Trophoblast cell (in vitro differentiated cells and primary cell): Measurements from ENCODE around the gene AKAP13.

Experiments
- DNase-seq, 2 donors: peaks; one replicate each; pipeline ENCODE4 v3.0.0-alpha.2; 2016
- H2AFZ ChIP-seq: 2 replicates; pipeline ENCODE4 v1.6.1; 2013; ENCODE audit warnings: low read length, moderate library complexity, mild to moderate bottlenecking; ENCODE audit not compliant: insufficient read depth, poor library complexity
- H2AK5ac ChIP-seq: 2 replicates; pipeline ENCODE4 v1.6.1; 2013; ENCODE audit warnings: mild to moderate bottlenecking, low read length
- H2BK120ac ChIP-seq: 2 replicates; pipeline ENCODE4 v1.6.1; 2013; ENCODE audit warnings: low read length, mild to moderate bottlenecking, moderate library complexity; ENCODE audit not compliant: insufficient read depth, poor library complexity
- H2BK12ac ChIP-seq: 2 replicates; pipeline ENCODE4 v1.6.1; 2013; ENCODE audit warnings: mild to moderate bottlenecking, low read length, moderate library complexity
- H2BK5ac ChIP-seq: 2 replicates; pipeline ENCODE4 v1.6.1; 2013; ENCODE audit warnings: low read length, low read depth, moderate library complexity, mild to moderate bottlenecking; ENCODE audit not compliant: poor library complexity
- H3K14ac ChIP-seq: 2 replicates; pipeline ENCODE4 v1.6.1; 2013; ENCODE audit warnings: mild to moderate bottlenecking, low read length
- H3K18ac ChIP-seq: 2 replicates; pipeline ENCODE4 v1.6.1; 2013; ENCODE audit warnings: mild to moderate bottlenecking, low read length
- H3K23ac ChIP-seq: 2 replicates; pipeline ENCODE4 v1.6.1; 2013; ENCODE audit warnings: low read length
- H3K27ac ChIP-seq: 2 replicates; pipeline ENCODE4 v1.5.1; 2013; ENCODE audit warnings: low read depth, mild to moderate bottlenecking, inconsistent platforms, low read length, moderate library complexity
- H3K27me3 ChIP-seq: 2 replicates; pipeline ENCODE4 v1.6.1; 2013; ENCODE audit warnings: inconsistent platforms, mild to moderate bottlenecking, low read length, moderate library complexity; ENCODE audit not compliant: insufficient read depth
- H3K36me3 ChIP-seq, 2 experiments: 1 replicate in 1 of 2; 2 replicates in 1 of 2; pipeline ENCODE4 v1.6.1; 2013; ENCODE audit warnings: low read length in 2 of 2, mild to moderate bottlenecking in 2 of 2, moderate library complexity in 1 of 2; ENCODE audit not compliant: insufficient read depth in 2 of 2, control insufficient read depth in 1 of 2
- H3K4ac ChIP-seq: 2 replicates; pipeline ENCODE4 v1.6.1; 2013; ENCODE audit warnings: low read depth, mild to moderate bottlenecking, low read length, moderate library complexity
- H3K4me1 ChIP-seq, 2 experiments: 1 replicate in 1 of 2; 2 replicates in 1 of 2; pipeline ENCODE4 v1.6.1; 2013; ENCODE audit warnings: low read length in 2 of 2, mild to moderate bottlenecking in 2 of 2, moderate library complexity in 1 of 2; ENCODE audit not compliant: insufficient read depth in 2 of 2, control insufficient read depth in 1 of 2
- H3K4me2 ChIP-seq: 2 replicates; pipeline ENCODE4 v1.6.1; 2013; ENCODE audit warnings: inconsistent platforms, mild to moderate bottlenecking, low read length, moderate library complexity
- H3K4me3 ChIP-seq: 2 replicates; pipeline ENCODE4 v1.5.1; 2013; ENCODE audit warnings: mild to moderate bottlenecking, low read depth, low read length, inconsistent platforms
- H3K79me1 ChIP-seq: one replicate; pipeline ENCODE4 v1.6.1; 2013; ENCODE audit warnings: low read length
- H3K79me2 ChIP-seq: 2 replicates; pipeline ENCODE4 v1.6.1; 2013; ENCODE audit warnings: low read length, mild to moderate bottlenecking; ENCODE audit not compliant: control insufficient read depth, insufficient read depth, poor library complexity
- H3K9ac ChIP-seq: 2 replicates; pipeline ENCODE4 v1.6.1; 2013; ENCODE audit warnings: mild to moderate bottlenecking, low read length
- H3K9me3 ChIP-seq: 2 replicates; pipeline ENCODE4 v1.6.1; 2013; ENCODE audit warnings: low read depth, mild to moderate bottlenecking, control low read depth, inconsistent platforms, low read length; ENCODE audit not compliant: insufficient read depth
- H4K12ac ChIP-seq: 2 replicates; pipeline ENCODE4 v1.6.1; 2013; ENCODE audit warnings: low read depth, mild to moderate bottlenecking, low read length, moderate library complexity
- H4K8ac ChIP-seq: 2 replicates; pipeline ENCODE4 v1.6.1; 2013; ENCODE audit warnings: low read depth, mild to moderate bottlenecking, low read length, moderate library complexity
- H4K91ac ChIP-seq: one replicate; pipeline ENCODE4 v1.6.1; 2013; ENCODE audit warnings: low read depth, mild to moderate bottlenecking, low read length, moderate library complexity
- WGBS: extraction: QIAGEN DNeasy Blood & Tissue Kit; methylation state at CpG from one replicate; pipeline ENCODE4 v1.1.7; 2013; ENCODE audit warnings: missing lambda C conversion rate; ENCODE audit not compliant: insufficient read length, insufficient coverage; ENCODE audit errors: extremely low coverage; 5-methylcytosine and 5-hydroxymethylcytosine counted together

AKAP13 gene

GRCh38 chr15:85422607-85423006 is 42.2 kb downstream of the AKAP13 start:
- no peak overlapping the region for H3K27ac ChIP-seq
- no peaks in the 10 kb centered on the region for H3K4me1 ChIP-seq
- no peak overlapping the region for H3K18ac ChIP-seq
- no peak overlapping the region for H2AFZ ChIP-seq
- H4K8ac ChIP-seq, result no peak overlapping the region
- H4K91ac ChIP-seq, result no peak overlapping the region
- no peak overlapping the region for H3K4me3 ChIP-seq
- no peak overlapping the region for H2BK5ac ChIP-seq
- H3K4ac ChIP-seq, result no peak overlapping the region
- no peak overlapping the region for H2BK12ac ChIP-seq
- H3K36me3 ChIP-seq, result no peaks in the 10 kb centered on the region
- H3K9ac ChIP-seq, result no peak overlapping the region
- no peaks in the 10 kb centered on the region for H3K27me3 ChIP-seq
- H2BK120ac ChIP-seq, result no peak overlapping the region
- H3K79me2 ChIP-seq, result peaks cover 4% of the 10 kb centered on the region
- H3K4me2 ChIP-seq, result no peak overlapping the region
- WGBS, result no CpG with 5 or more reads among the region's 2 CpGs
- H3K23ac ChIP-seq, result no peak overlapping the region
- H3K9me3 ChIP-seq, result no peaks in the 10 kb centered on the region
- no peak overlapping the region for H4K12ac ChIP-seq
- H3K79me1 ChIP-seq, result no peaks in the 10 kb centered on the region
- no peak overlapping the region for H2AK5ac ChIP-seq
- no peak for DNase-seq
- H3K14ac ChIP-seq, result no peak overlapping the region

- no peak overlapping the region for H3K14ac ChIP-seq
- H2AK5ac ChIP-seq, result no peak overlapping the region
- H3K36me3 ChIP-seq, result no peaks in the 10 kb centered on the region
- H3K9me3 ChIP-seq, result no peaks in the 10 kb centered on the region
- no peak overlapping the region for H4K91ac ChIP-seq
- H3K27ac ChIP-seq, result no peak overlapping the region
- H2BK120ac ChIP-seq, result no peak overlapping the region
- DNase-seq, result peak in 1 of 2 donors; percentile 65
- H3K18ac ChIP-seq, result no peak overlapping the region
- no peak overlapping the region for H3K23ac ChIP-seq
- no peak overlapping the region for H3K4me3 ChIP-seq
- no peaks in the 10 kb centered on the region for H3K79me1 ChIP-seq
- H2AFZ ChIP-seq, result no peak overlapping the region
- H3K9ac ChIP-seq, result no peak overlapping the region
- no peak overlapping the region for H3K4ac ChIP-seq
- peaks cover 3% of the 10 kb centered on the region for H3K79me2 ChIP-seq
- H4K12ac ChIP-seq, result no peak overlapping the region
- H2BK12ac ChIP-seq, result no peak overlapping the region
- no peaks in the 10 kb centered on the region for H3K27me3 ChIP-seq
- no peaks in the 10 kb centered on the region for H3K4me1 ChIP-seq
- H3K4me2 ChIP-seq, result no peak overlapping the region
- H4K8ac ChIP-seq, result no peak overlapping the region
- no peak overlapping the region for H2BK5ac ChIP-seq
Observed at GRCh38 chr15:85423256-85423655, 42.9 kb downstream of the AKAP13 start.

- H2BK120ac ChIP-seq, result no peak overlapping the region
- H3K79me2 ChIP-seq, result peaks cover 4% of the 10 kb centered on the region
- no peak overlapping the region for H4K8ac ChIP-seq
- no peak overlapping the region for H3K27ac ChIP-seq
- no peak overlapping the region for H3K4ac ChIP-seq
- H4K12ac ChIP-seq, result no peak overlapping the region
- no peak for DNase-seq
- H3K9ac ChIP-seq, result no peak overlapping the region
- no peak overlapping the region for H3K4me3 ChIP-seq
- no peak overlapping the region for H2AFZ ChIP-seq
- no CpG with 5 or more reads among the region's 1 CpG for WGBS
- no peak overlapping the region for H3K18ac ChIP-seq
- H3K9me3 ChIP-seq, result no peaks in the 10 kb centered on the region
- H3K79me1 ChIP-seq, result no peaks in the 10 kb centered on the region
- no peak overlapping the region for H2BK5ac ChIP-seq
- H3K36me3 ChIP-seq, result no peaks in the 10 kb centered on the region
- no peaks in the 10 kb centered on the region for H3K27me3 ChIP-seq
- no peak overlapping the region for H3K4me2 ChIP-seq
- no peak overlapping the region for H3K23ac ChIP-seq
- H3K4me1 ChIP-seq, result no peaks in the 10 kb centered on the region
- H2AK5ac ChIP-seq, result no peak overlapping the region
- no peak overlapping the region for H3K14ac ChIP-seq
- no peak overlapping the region for H2BK12ac ChIP-seq
- no peak overlapping the region for H4K91ac ChIP-seq
Observed at GRCh38 chr15:85424154-85424553, 43.8 kb downstream of the AKAP13 start.

- no peak overlapping the region for H3K14ac ChIP-seq
- no peaks in the 10 kb centered on the region for H3K9me3 ChIP-seq
- H3K4me1 ChIP-seq, result no peaks in the 10 kb centered on the region
- H3K4me3 ChIP-seq, result no peak overlapping the region
- no peak overlapping the region for H3K23ac ChIP-seq
- no peak overlapping the region for H2BK12ac ChIP-seq
- H4K12ac ChIP-seq, result no peak overlapping the region
- no peak overlapping the region for H2AFZ ChIP-seq
- H3K4ac ChIP-seq, result no peak overlapping the region
- H4K8ac ChIP-seq, result no peak overlapping the region
- H4K91ac ChIP-seq, result no peak overlapping the region
- H3K36me3 ChIP-seq, result no peaks in the 10 kb centered on the region
- no peak overlapping the region for H3K27ac ChIP-seq
- H3K27me3 ChIP-seq, result no peaks in the 10 kb centered on the region
- no peak overlapping the region for H2BK120ac ChIP-seq
- no CpG with 5 or more reads among the region's 1 CpG for WGBS
- no peak overlapping the region for H2BK5ac ChIP-seq
- DNase-seq, result no peak
- H3K18ac ChIP-seq, result no peak overlapping the region
- H3K79me2 ChIP-seq, result peaks cover 4% of the 10 kb centered on the region
- no peak overlapping the region for H2AK5ac ChIP-seq
- H3K79me1 ChIP-seq, result no peaks in the 10 kb centered on the region
- no peak overlapping the region for H3K4me2 ChIP-seq
- H3K9ac ChIP-seq, result no peak overlapping the region
Observed at GRCh38 chr15:85426481-85426880, 46.1 kb downstream of the AKAP13 start.
